Measurements from ENCODE around the gene CDC42EP5.
"Not testable (repeated sequence)": the region's sequence is repeated elsewhere in the genome, so short reads cannot be mapped to it uniquely, and the experiment has no call there.

- TF ChIP-seq, protein P1, sequence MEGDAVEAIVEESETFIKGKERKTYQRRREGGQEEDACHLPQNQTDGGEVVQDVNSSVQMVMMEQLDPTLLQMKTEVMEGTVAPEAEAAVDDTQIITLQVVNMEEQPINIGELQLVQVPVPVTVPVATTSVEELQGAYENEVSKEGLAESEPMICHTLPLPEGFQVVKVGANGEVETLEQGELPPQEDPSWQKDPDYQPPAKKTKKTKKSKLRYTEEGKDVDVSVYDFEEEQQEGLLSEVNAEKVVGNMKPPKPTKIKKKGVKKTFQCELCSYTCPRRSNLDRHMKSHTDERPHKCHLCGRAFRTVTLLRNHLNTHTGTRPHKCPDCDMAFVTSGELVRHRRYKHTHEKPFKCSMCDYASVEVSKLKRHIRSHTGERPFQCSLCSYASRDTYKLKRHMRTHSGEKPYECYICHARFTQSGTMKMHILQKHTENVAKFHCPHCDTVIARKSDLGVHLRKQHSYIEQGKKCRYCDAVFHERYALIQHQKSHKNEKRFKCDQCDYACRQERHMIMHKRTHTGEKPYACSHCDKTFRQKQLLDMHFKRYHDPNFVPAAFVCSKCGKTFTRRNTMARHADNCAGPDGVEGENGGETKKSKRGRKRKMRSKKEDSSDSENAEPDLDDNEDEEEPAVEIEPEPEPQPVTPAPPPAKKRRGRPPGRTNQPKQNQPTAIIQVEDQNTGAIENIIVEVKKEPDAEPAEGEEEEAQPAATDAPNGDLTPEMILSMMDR (conservative IDR thresholded peaks at IDR 0.05), result not testable (repeated sequence)
- TF ChIP-seq ZFX (IDR thresholded peaks at IDR 0.05), result not testable (repeated sequence)
Observed at GRCh38 chr19:54497747-54498450, 24.8 kb upstream of the CDC42EP5 start.
